GM19468 (cell line): ENCODE results near the gene VRK3.
"Not testable (repeated sequence)": the region's sequence is repeated elsewhere in the genome, so short reads cannot be mapped to it uniquely, and the experiment has no call there.

ENCODE experiments used
- ATAC-seq: cut with Tn5 transposase; IDR thresholded peaks from one replicate; pipeline ENCODE4 v1.9.1; 2021; ENCODE audit warnings: mild to moderate bottlenecking, moderate library complexity, moderate number of reproducible peaks; ENCODE audit not compliant: unreplicated experiment; ENCODE audit errors: extremely low read depth

VRK3 gene

DNA sequence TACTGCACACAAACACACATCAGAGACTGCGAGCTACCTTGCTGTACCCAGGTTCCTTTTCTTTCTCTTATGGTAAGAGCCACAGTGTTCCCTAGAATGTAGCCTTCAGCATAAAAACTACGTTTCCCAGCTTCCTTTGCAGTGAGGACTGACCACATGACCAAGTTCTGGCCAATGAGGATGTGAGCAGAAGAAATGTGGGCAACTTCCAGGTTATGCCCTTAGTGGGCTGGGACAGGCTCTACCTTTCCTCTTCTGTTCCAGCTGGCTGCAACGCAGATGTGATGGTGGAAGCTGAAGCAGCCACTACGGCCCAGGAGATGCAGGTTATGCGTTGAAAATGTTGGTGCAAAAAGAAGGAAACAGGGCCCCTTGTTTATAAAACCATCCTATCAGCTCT lies 27.5 kb downstream of the VRK3 start:
- no peak for ATAC-seq

DNA sequence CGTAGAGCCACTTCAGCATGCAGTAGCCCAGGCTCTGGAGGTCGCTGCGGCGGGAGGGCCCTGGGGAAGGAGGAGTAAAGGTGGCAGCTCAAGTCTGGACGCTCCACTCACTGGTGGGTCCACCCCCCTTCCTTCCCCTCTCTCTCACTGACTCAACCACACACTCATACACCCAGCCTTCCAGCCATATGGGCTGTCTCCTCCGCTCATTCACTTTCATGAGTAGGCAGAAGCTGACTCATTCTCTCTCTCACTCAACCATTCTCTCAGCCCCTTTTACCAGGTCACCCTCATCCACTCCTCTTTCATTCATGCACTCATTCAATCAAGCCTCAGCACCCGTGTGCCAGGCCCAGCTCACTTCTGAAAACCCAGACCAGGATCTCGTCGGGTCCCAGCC lies 36.7 kb downstream of the VRK3 start:
- ATAC-seq: no peak

DNA sequence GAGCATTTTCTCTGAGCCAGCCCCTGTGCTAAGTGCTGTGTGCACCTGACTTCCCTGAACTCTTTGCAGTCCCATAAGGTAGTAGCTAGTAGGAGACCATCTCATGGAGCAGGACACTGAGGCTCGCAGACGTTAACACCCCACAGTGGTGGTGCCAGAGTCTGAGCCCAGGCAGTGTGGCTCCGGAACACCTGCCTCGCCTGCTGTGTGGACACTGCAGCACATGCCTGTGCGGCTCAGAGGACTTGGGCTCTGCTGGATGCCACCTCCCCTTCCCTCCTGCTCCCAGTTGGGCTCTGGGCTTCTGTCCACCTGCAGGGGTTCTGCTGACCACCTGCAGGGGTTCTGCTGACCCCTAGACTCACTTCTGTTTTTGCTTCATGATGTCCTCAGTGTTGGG lies 37.2 kb downstream of the VRK3 start:
- no peak for ATAC-seq

DNA sequence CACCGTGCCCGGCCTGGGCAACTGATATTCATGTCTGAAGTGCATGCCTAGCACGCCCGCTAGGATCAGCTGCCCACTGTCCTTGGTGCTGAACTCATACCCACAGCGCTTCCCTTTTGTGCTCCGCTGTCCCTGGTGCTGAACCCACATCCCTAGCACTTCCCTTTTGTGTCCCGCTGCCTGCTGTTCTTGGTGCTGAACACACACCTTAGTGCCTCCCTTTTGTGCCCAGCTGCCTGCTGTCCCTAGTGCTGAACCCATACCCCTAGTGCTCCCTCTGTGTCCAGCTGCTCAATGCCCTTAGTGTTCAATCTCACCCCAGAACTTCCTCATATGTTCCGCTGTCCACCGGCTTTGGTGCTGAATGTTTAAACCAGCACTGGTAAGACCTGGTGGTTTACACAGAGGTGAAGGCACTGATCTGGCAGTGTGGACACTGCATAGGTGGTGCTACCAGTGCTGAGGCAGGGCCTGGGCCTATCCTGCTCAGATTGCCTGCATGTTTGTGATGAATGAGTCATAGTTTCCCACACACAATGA lies 37.9 kb downstream of the VRK3 start:
- no peak for ATAC-seq

DNA sequence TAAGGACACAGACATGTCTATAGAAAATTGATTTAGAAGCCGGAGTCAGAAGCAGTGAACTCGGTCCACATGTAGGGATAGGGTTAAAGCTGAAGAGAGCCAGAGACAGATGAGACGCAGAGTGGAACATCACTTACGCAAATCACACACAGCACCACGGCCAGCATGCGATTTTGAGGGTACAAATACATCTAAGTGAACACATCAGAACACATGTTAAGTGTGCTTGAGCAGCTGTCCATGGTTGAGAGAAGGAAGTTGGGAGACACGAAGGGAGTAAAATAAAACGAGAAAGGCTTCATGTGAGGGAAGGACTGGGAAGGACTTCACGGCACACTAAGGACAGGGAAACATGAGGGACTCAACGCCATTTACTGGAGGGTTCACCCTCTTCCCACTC lies 38.8 kb downstream of the VRK3 start:
- ATAC-seq: no peak

DNA sequence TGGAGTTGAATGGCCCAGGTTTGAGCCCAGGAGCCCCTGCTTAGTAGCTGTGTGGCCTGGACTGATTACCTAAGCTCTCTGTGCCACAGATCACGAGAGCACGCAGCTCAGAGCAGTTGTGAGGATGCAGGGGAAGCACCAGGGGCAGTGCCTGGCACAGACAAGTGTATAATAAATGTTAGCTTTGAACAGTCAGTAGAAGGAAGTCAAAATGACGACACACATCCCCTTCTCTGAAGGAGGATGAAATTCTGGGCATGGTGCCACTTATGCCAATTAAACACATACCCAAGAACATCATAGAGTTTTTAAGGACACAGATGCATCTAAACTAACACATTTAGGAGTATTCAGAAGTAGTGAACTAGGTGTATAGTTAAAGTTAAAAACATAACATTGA lies 39.3 kb downstream of the VRK3 start:
- ATAC-seq: no peak

DNA sequence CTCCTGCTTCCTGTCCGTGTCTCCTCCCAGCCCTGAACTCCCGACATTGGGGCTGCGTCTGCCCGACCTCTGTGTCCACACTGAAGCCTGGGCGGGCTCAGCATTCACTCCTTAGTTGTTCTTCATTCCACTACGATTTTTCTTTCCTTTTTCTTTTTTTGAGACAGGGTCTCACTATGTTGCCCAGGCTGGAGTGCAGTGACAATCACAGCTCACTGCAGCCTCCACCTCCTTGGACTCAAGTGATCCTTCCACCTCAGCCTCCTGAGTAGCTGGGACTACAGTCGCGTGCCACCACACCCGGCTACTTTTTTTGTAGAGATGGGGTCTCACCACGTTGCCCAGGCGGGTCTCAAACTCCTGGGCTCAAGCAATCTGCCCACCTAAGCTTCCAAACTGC lies 40.7 kb downstream of the VRK3 start:
- no peak for ATAC-seq

DNA sequence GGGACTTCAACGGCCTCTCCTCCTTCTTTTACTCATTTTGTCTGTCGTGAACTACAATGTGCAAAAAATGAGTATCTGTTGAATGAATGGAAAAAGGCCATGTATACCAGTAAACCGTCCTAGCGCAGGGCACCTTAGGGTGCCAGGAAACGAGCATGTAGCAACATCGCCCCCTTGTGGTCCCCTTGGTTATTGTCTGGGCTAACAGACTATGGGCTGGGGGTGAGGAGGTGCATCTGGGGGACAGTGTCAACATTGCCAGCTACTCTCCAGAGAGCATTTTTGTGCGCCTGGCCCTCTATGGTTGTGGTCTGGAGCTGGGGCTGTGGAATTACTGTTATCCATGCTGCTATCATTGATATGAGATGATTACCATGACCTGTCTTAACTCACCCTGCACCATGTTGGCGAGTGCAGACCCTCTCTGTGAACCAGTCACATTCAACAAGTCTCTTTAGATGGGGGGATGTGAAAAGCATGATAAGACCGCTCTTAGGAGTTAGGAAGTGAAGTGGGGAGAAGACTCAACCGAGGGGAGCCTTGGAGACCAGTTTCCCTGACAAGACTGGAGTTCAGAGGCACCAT lies 41.4 kb downstream of the VRK3 start:
- no peak for ATAC-seq

DNA sequence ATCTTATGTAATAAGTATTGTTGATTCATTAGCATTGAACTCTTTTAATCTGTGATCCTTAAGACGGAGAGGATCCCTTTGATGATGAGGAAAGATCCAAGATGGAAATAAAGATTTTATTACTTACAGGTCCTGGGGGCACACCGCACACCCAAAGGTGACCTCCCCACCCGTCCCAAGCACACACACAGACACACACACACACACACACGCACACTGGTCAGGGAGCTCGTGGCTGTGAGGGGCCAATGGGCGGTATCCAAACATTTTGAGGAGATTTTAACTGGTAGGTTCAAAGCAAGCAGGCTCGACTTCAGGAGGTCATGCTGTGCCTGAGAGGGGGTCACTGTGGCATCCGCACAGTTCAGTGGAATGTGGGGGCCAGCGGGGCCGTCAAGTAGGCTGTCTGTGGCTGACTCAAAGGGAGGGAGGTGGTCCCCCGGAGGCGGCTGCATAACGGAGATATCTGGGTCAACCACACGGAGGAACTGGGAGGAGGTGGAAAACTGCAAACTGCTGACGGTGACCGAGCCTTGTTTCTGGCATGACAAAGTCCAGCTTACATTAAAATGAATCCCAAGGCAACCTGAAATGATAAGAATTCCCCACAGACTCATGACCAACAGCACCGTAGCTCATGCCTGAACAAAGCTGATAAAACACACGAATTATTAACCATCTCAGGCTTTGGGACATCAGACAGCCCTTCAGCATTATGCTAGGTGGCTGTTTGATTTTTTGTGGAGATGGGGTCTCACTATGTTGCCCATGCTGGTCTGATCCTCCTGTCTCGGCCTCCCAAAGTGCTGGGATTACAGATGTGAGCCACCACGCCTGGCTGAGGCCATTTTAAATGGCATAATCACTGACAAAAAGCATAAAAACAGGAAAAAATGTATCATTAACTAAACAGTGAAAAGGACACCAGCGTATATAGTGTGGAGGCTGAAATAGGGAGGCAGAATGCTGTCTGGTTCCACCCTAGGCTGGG lies 43.3 kb downstream of the VRK3 start:
- ATAC-seq: no peak

DNA sequence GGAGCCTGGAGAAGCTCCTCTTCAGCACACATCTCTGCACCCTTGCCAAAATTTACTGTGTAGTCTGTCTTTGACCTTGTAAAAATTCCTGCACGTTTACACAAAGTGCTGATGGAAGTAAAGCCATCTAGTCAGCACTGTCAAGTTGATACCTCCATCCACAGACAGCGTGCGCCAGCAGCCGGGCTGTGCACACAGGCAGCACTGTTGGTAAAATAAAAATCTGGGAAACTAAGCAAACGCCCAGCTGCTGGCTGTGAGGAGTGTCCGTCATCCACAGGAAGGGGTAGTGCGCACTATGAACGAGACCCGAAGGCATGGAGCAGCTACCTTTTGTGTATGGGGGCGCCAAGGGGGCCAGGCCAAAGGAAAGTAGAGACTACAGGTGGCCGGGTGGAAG lies 46.8 kb downstream of the VRK3 start:
- ATAC-seq: no peak

DNA sequence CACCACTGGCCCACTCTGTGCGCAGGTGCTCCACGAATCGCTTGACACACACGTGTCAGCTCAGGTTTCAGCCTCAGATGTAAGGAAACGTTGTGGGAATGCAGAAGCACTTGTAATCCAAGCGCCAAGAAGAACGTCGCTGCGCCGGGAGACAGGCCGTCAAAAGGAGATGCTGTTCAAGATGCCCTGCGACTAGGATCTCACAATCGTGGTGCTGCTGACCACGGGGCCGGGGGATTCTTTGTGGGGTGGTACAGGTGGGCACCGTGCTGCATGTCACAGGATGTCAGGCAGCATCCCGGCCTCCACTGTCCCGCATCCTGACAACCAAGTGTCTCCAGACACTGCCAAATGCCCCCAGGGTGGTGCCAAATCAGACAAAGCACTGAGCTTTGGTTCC lies 47.3 kb downstream of the VRK3 start:
- no peak for ATAC-seq

DNA sequence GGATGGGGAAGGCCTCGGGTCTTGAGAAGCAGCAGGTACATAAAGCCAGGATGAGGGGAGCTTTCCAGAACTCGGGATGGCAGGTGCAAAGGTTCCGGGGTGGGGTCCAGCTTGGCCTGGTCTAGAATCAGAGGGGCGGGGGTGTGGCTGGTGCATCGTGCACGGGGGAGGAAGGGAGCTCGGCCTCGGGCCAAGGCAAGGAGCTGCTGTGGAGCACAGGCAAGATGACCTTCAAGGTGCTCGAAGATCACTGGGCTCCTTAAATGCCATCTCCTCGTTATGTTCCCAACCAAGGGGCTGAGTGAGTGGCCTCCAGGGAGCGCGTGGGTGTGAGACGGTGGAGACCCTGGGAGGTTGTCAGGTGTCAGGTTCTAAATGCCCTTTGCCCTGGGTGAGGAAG lies 48.1 kb downstream of the VRK3 start:
- ATAC-seq: no peak

DNA sequence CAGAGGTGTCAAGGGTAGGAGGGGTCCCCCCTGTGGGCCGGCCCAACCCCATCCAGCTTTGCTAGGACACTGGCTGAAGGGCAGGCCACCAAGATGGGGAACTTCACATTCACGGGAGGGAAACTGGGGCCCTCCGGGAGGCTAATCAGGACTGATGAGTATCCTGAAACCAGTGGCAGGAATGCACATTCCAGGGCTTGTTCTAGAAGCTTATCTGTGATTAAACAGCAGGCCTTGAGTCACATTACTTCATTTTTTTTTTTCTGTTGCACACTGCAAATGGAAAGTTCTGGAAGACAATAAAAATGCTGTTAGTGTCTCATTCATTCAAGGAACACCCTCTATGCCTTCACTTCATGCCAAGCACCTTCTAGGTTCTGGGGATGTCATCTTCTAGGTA lies 48.7 kb downstream of the VRK3 start:
- ATAC-seq: no peak

DNA sequence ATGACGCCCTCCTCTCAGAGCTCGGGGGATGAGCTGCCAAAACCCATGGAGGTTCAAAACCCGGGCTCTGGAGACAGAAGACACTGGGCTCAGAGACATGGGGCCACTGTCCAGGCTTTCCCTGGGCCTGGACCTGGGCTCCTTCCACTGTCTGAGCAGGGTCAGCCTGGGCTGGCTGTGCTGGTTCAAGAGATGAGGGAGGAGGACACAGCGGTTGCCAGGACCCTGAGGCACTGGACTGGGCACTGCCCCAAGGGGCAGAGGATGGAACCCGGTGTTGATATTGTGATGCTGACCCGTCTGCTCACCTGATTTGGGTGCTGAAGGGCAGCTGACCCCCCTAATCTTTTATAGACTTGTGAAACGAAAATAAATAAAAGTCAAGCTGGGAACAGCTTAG lies 50.1 kb downstream of the VRK3 start:
- no peak for ATAC-seq

DNA sequence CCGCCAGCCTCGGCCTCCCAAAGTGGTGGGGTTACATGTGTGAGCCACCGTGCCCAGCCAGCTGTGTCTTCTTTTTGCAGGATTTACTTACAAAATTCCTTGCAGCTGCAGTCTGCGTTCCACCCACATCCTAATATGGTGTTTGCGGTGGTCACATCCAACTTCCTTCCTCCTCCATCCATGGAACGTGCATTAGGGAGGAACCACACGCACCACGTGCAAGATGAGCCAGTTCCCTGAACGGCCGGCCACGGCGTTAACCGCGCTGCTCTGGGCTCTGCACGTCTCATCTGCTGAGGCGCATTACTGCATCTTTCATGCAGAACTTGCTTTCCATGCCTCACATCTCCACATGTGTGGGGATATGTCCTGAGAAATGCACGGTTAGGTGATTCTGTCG lies 51.2 kb downstream of the VRK3 start:
- ATAC-seq: no peak

DNA sequence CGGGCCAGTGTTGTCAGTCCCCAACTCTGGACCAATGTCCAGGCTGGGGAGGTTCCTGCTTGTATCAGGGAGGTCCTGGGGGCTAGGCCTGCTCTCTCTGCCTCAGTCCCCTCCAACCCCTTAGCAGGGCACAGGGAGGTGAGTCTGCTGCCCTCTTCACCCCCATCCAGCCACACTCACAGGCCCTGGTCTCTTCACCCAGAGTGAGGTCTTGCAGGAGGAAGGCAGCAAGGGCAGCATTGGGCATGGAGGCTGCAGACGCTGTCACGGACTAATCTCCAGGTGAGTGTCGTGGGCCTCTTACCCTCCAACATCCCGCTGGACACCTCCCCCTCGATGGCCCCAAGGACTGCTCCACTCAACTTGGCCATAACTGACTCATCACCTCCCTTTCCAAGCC lies 52.3 kb downstream of the VRK3 start:
- ATAC-seq: no peak

DNA sequence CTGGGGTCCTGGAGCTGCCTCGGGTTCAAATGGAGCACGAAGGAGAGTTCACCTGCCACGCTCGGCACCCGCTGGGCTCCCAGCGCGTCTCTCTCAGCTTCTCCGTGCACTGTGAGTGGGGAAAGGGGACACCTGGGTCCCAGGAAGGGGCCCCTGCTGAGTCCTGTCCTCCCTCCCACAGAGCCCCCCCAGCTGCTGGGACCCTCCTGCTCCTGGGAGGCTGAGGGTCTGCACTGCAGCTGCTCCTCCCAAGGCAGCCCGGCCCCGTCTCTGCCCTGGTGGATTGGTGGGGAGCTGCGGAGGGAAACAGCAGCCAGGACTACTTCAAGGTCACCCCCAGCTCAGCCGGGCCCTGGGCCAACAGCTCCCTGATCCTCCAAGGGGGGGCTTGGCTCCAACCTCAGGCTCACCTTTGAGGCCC lies 53.2 kb downstream of the VRK3 start:
- ATAC-seq: no peak

DNA sequence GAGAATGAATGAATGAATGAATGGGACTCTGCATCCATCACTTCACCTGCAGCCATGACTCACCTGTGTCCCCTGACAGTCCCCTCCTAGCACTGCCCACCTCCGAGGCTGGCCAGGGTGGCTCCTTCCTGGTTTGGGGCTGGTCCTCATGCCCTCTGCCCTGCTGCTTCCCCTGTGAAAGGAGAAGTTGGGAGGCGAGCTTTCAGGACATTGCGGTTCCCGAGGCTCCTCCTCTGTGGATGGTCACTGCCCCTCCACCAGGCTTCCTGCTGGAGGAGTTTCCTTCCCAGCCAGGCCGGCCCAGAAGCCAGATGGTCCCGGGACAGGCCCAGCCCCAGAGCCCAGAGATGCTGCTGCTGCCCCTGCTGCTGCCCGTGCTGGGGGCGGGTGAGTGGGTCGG lies 55.8 kb downstream of the VRK3 start:
- not testable (repeated sequence) for ATAC-seq

DNA sequence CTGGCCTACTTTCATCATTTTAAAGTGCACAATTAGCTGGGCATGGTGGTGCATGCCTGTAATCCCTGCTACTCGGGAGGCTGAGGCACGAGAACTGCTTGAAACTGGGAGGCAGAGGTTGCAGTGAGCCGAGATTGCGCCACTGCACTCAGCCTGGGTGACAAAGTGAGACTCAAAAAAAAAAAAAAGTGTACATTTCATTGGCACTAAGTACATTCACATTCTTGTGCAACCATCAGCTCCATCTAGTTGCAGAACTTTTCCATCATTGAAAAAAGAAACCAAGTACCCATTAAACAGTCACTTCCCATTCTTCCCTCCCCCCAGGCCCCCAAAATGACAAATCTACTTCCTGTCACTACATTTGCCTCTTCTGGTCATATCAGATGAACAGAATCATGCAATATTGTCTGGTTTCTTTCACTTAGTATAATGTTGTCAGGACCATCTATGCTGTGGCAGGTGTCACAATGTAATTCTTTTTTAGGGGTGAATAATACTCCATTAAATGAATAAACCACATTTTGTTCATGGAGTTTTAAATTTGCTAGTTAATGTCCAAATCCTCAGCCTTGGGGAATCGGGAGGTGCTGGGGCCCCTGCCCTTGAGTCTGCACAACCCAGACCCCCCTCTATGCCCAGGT lies 56.8 kb downstream of the VRK3 start:
- no peak for ATAC-seq

DNA sequence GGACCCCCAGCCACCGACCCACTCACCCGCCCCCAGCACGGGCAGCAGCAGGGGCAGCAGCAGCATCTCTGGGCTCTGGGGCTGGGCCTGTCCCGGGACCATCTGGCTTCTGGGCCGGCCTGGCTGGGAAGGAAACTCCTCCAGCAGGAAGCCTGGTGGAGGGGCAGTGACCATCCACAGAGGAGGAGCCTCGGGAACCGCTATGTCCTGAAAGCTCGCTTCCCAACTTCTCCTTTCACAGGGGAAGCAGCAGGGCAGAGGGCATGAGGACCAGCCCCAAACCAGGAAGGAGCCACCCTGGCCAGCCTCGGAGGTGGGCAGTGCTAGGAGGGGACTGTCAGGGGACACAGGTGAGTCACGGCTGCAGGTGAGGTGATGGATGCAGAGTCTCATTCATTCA lies 64.2 kb downstream of the VRK3 start, which contains the start of gene SIGLEC11:
SIGLEC11 (minus strand) TSS at position 193 of the 400 bp plus-strand sequence; CDS start at position 102, 91 bp downstream.
- ATAC-seq: not testable (repeated sequence)

DNA sequence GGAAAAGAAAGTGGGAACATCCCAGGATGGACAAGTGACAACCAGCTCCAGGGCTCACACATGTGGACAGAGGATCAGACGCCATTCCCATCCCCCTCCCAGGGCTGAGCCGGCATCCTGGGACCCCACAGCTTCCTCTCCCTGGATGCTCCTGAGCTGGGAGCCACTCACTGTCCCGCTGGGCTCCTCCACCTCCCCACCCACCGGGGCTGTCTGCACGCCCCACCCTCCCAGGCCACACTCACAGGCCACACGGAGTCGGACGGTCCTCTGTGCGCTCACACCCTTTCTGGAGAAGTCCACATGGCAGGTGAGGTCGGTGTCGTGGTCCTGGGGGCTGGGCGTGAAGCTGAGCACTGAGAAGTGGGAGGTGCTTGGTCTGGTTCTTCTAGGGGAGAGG lies 65.3 kb downstream of the VRK3 start:
- not testable (repeated sequence) for ATAC-seq
